ENCODE results near the gene EPB42.
"Not testable (repeated sequence)": the region's sequence is repeated elsewhere in the genome, so short reads cannot be mapped to it uniquely, and the experiment has no call there.

The EPB42 gene

DNA sequence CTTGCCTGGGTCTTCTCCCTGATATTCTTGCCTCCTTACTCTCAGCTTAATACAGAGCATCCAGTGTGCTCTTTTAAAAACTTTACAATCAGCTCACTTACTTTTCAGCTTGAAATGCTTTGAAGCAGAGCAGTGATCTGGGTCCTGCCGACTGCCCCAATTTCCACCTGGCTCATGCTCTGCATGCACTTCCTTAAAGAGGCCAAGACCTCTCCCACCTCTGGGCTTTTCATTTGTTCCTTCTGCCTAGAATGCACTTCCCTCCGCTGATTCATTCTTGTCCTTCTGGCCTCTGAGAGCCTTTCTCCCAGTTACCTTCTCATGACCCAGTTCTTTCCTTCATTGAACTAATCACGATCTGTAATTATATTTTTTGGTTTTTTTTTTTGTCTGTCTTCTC, 37.5 kb downstream of the EPB42 start:
- TF ChIP-seq LEF1 (IDR thresholded peaks at IDR 0.05; ENCODE audit: borderline replicate concordance), result no peak
- TF ChIP-seq NFRKB (IDR thresholded peaks at IDR 0.05), result no peak
- no peak for TF ChIP-seq FOXA1 (IDR thresholded peaks at IDR 0.05)
- no peak for TF ChIP-seq SUZ12 (IDR thresholded peaks at IDR 0.05)
- no peak for TF ChIP-seq FOXK2 (IDR thresholded peaks at IDR 0.05)
- TF ChIP-seq ARNT (IDR thresholded peaks at IDR 0.05), result no peak
- TF ChIP-seq FOXM1 (IDR thresholded peaks at IDR 0.05; ENCODE audit: borderline replicate concordance), result no peak
- ChIA-PET POLR2A (interaction anchor here (0.5 kb wide), 1 partner anchor 473 kb away, joined by 3 read pairs; no protein-coding TSS in a partner anchor), CTCF (interaction anchor here (1.2 kb wide), 1 partner anchor 21 kb away, joined by 3 read pairs; no protein-coding TSS in a partner anchor)
- no peak for DNase-seq (ENCODE audit: extremely low spot score)

DNA sequence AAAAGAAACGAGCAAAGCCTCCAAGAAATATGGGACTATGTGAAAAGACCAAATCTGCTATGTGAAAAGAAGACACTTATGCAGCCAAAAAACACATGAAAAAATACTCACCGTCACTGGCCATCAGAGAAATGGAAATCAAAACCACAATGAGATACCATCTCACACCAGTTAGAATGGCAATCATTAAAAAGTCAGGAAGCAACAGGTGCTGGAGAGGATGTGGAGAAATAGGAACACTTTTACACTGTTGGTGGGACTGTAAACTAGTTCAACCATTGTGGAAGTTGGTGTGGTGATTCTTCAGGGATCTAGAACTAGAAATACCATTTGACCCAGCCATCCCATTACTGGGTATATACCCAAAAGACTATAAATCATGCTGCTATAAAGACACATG, 43.7 kb downstream of the EPB42 start:
- DNase-seq (ENCODE audit: extremely low spot score); POLR2A ChIA-PET; CTCF ChIA-PET: not testable (repeated sequence)

- POLR2A ChIA-PET; DNase-seq (ENCODE audit: extremely low spot score): not testable (repeated sequence)
- CTCF ChIA-PET, result interaction anchor here (0.6 kb wide), 1 partner anchor 10 kb away, joined by 5 read pairs; no protein-coding TSS in a partner anchor
Observed at GRCh38 chr15:43175656-43176309, 45.0 kb downstream of the EPB42 start.

- ChIA-PET POLR2A (no interaction called here), CTCF (no interaction called here)
- no peak for TF ChIP-seq CTBP1 (IDR thresholded peaks at IDR 0.05; ENCODE audit: borderline replicate concordance)
- peak; percentile 38; the same call in 1 of the 2 replicates for TF ChIP-seq PKNOX1 (IDR thresholded peaks at IDR 0.05)
- no peak for DNase-seq (ENCODE audit: extremely low spot score)
Observed at GRCh38 chr15:43169888-43170287, 50.9 kb downstream of the EPB42 start.

GRCh38 chr15:43168192-43169107, 52.4 kb downstream of the EPB42 start:
- TF ChIP-seq TARDBP (IDR thresholded peaks at IDR 0.05) (no peak), PKNOX1 (IDR thresholded peaks at IDR 0.05) (no peak), FOXM1 (IDR thresholded peaks at IDR 0.05; ENCODE audit: borderline replicate concordance) (no peak), ELF4 (IDR thresholded peaks at IDR 0.05) (no peak), ARNT (IDR thresholded peaks at IDR 0.05) (no peak), L3MBTL2 (conservative IDR thresholded peaks at IDR 0.05) (no peak), BHLHE40 (IDR thresholded peaks at IDR 0.05; ENCODE audit: borderline replicate concordance) (no peak), CTBP1 (IDR thresholded peaks at IDR 0.05; ENCODE audit: borderline replicate concordance) (no peak)
- CTCF ChIA-PET, result no interaction called here
- DNase-seq (ENCODE audit: extremely low spot score), result no peak
- POLR2A ChIA-PET, result interaction anchor here (0.9 kb wide), 1 partner anchor 19 kb away, joined by 3 read pairs; no protein-coding TSS in a partner anchor

DNA sequence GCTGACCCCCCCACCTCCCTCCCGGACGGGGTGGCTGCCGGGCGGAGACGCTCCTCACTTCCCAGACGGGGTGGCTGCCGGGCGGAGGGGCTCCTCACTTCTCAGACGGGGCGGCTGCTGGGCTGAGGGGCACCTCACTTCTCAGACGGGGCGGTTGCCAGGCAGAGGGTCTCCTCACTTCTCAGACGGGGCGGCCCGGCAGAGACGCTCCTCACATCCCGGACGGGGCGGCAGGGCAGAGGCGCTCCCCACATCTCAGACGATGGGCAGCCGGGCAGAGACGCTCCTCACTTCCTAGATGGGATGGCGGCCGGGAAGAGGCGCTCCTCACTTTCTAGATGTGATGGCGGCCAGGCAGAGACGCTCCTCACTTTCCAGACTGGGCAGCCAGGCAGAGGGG, 53.6 kb downstream of the EPB42 start:
- DNase-seq (ENCODE audit: extremely low spot score); CTCF ChIA-PET; POLR2A ChIA-PET: not testable (repeated sequence)

GRCh38 chr15:43165801-43166325, 55.0 kb downstream of the EPB42 start:
- no peak for DNase-seq (ENCODE audit: extremely low spot score)
- POLR2A ChIA-PET, result no interaction called here
- TF ChIP-seq FOXA1 (IDR thresholded peaks at IDR 0.05) (no peak), TARDBP (IDR thresholded peaks at IDR 0.05) (no peak), HDGF (IDR thresholded peaks at IDR 0.05; ENCODE audit: borderline replicate concordance) (no peak), SP1 (IDR thresholded peaks at IDR 0.05) (no peak), CTBP1 (IDR thresholded peaks at IDR 0.05; ENCODE audit: borderline replicate concordance) (no peak), ELF4 (IDR thresholded peaks at IDR 0.05) (no peak), PKNOX1 (IDR thresholded peaks at IDR 0.05) (no peak), FOXM1 (IDR thresholded peaks at IDR 0.05; ENCODE audit: borderline replicate concordance) (no peak), FOXK2 (IDR thresholded peaks at IDR 0.05) (no peak)
- CTCF ChIA-PET, result interaction anchor here (0.6 kb wide), 1 partner anchor 9 kb away, joined by 5 read pairs; no protein-coding TSS in a partner anchor

Data from HEK293T (cell line).